IgD-negative memory B cell (primary cell): ENCODE results near the gene TOR1A. TPM values are rescaled to one million over a fixed set of nuclear protein-coding genes. Genes with fewer than 3 reads are reported as not detected.
A peak's percentile ranks its signal among the peaks of the same experiment; 100 is the strongest.

ENCODE experiments used
- H3K27ac Mint-ChIP-seq, 3 donors: one replicate each; pipeline ENCODE4 v1.8.0; 2020 to 2022; ENCODE audit warnings: mild to moderate bottlenecking in 3 of 3, mixed read lengths in 3 of 3, moderate library complexity in 1 of 3
- H3K27me3 Mint-ChIP-seq: one replicate; pipeline ENCODE4 v1.8.0; 2021; ENCODE audit warnings: mixed read lengths
- H3K36me3 Mint-ChIP-seq: one replicate; pipeline ENCODE4 v1.8.0; 2020; ENCODE audit warnings: mild to moderate bottlenecking, mixed read lengths
- H3K4me1 Mint-ChIP-seq, 3 donors: one replicate each; pipeline ENCODE4 v1.8.0; 2020 to 2022; ENCODE audit warnings: mixed read lengths in 3 of 3, mild to moderate bottlenecking in 1 of 3
- H3K4me3 Mint-ChIP-seq, 4 donors: one replicate each; pipeline ENCODE4 v1.8.0; 2020 to 2022; ENCODE audit warnings: mild to moderate bottlenecking in 4 of 4, mixed read lengths in 4 of 4, moderate library complexity in 3 of 4
- H3K9me3 Mint-ChIP-seq, 3 donors: one replicate each; pipeline ENCODE4 v1.8.0; 2020 to 2021; ENCODE audit warnings: mixed read lengths in 3 of 3, mild to moderate bottlenecking in 1 of 3
- polyA plus RNA-seq: library from polyadenylated mRNA; unstranded; fragments of 300-500 nt; fragmentation: Illumina TruSeq; gene quantifications from one replicate; pipeline ENCODE4 v1.2.3, GENCODE V29; 2021

Gene TOR1A
- polyA plus RNA-seq, 1 donor from 2014 or later = 56.8 TPM

- Mint-ChIP-seq H3K4me1 (peaks cover 2 to 8% (median 4%) of the 10 kb centered on the region in 3 donors), H3K27ac (peak overlapping the region in 1 of 3 donors; percentile 23), H3K27me3 (no peaks in the 10 kb centered on the region), H3K36me3 (no peaks in the 10 kb centered on the region), H3K4me3 (no peak overlapping the region), H3K9me3 (no peaks in the 10 kb centered on the region)
Observed at GRCh38 chr9:129860653-129861446, 36.9 kb upstream of the TOR1A start.

DNA sequence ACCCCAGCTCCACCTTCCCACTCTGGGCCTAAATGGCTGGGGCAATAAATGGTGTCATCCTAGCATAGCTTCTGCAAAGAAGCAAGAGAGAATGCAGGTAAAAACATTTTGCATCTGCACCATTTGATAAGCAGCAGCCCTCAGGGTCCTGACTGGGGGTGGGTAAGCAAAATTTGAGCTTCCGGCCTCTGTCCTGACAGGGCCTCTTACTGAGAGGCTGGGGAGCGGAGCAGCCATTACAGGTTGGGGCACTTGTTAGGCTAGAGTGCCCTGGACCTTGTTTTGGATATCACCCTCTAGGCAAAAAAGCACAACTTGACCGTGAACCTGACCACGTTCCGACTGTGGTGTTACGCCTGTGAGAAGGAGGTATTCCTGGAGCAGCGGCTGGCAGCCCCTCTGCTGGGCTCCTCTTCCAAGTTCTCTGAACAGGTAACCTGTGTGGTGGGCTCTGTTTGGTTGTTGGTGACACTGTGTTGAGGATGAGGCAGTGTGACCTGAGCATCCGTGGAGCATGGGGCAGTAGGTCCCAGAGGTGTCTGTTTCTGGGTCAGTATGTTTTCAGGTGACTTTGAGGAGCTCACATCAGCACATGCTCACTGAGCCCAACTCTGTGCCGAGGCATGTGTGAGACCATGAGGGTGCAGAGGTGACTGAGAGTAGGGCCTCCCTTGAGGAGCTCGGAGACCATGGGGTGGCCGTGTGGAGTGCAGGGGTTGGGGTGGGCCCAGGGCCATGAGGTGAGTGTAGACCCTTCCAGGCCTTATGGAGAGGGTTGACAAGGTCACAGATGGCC, 34.4 kb upstream of the TOR1A start:
- H3K27ac Mint-ChIP-seq = no peak overlapping the region
- H3K27me3 Mint-ChIP-seq = no peaks in the 10 kb centered on the region
- peaks cover 2% of the 10 kb centered on the region for H3K36me3 Mint-ChIP-seq
- H3K4me3 Mint-ChIP-seq = no peak overlapping the region
- H3K4me1 Mint-ChIP-seq = peaks cover 2 to 4% (median 3%) of the 10 kb centered on the region in 3 donors
- no peaks in the 10 kb centered on the region for H3K9me3 Mint-ChIP-seq

- H3K36me3 Mint-ChIP-seq = peaks cover 2% of the 10 kb centered on the region
- no peaks in the 10 kb centered on the region for H3K27me3 Mint-ChIP-seq
Observed at GRCh38 chr9:129857207-129857606, 33.3 kb upstream of the TOR1A start.

GRCh38 chr9:129854588-129855110, 30.7 kb upstream of the TOR1A start:
- H3K27me3 Mint-ChIP-seq = no peaks in the 10 kb centered on the region

More at GRCh38 chr9:129857207-129857606, 33.3 kb upstream of the TOR1A start:
- Mint-ChIP-seq H3K9me3 (no peaks in the 10 kb centered on the region), H3K27ac (no peak overlapping the region), H3K4me3 (no peak overlapping the region), H3K4me1 (peaks cover 0 to 2% (median 2%) of the 10 kb centered on the region in 3 donors)

GRCh38 chr9:129853614-129854013, 29.7 kb upstream of the TOR1A start:
- no peak overlapping the region for H3K27ac Mint-ChIP-seq
- no peak overlapping the region for H3K4me3 Mint-ChIP-seq
- H3K4me1 Mint-ChIP-seq = peaks cover 0 to 3% (median 0%) of the 10 kb centered on the region in 3 donors
- H3K9me3 Mint-ChIP-seq = no peaks in the 10 kb centered on the region
- H3K36me3 Mint-ChIP-seq = peaks cover 5% of the 10 kb centered on the region
- H3K27me3 Mint-ChIP-seq = no peaks in the 10 kb centered on the region

More at GRCh38 chr9:129854588-129855110, 30.7 kb upstream of the TOR1A start:
- Mint-ChIP-seq H3K4me1 (peaks cover 0 to 2% (median 0%) of the 10 kb centered on the region in 3 donors), H3K36me3 (peaks cover 5% of the 10 kb centered on the region), H3K27ac (no peak overlapping the region), H3K9me3 (no peaks in the 10 kb centered on the region), H3K4me3 (no peak overlapping the region)

- no peak overlapping the region for H3K27ac Mint-ChIP-seq
- peaks cover 5% of the 10 kb centered on the region for H3K36me3 Mint-ChIP-seq
- H3K9me3 Mint-ChIP-seq = no peaks in the 10 kb centered on the region
- H3K4me3 Mint-ChIP-seq = no peak overlapping the region
- no peaks in the 10 kb centered on the region for H3K27me3 Mint-ChIP-seq
- peaks cover 0 to 1% (median 0%) of the 10 kb centered on the region in 3 donors for H3K4me1 Mint-ChIP-seq
Observed at GRCh38 chr9:129852579-129852978, 28.6 kb upstream of the TOR1A start.

DNA sequence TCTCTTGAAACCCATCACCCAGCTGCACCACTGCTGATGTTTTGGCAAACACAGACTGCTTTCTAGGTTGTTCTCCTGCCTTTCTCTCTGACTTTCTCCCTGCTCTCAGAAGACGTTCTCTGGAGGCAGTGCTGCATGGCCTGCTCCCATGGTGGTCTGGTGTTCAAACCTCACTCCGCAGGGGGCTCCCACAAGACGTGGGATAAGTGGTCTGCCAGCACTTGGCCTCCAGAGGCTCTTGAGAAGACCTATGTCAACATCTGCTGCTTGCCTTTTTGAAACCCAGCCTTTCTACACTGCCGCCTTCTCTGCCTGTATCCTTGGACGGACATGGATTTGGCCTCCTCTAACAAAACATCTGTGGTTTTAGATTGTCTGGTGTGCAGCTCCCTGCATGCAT, 27.9 kb upstream of the TOR1A start:
- Mint-ChIP-seq H3K27me3 (no peaks in the 10 kb centered on the region), H3K36me3 (peaks cover 5% of the 10 kb centered on the region), H3K4me1 (peaks cover 0 to 1% (median 0%) of the 10 kb centered on the region in 3 donors), H3K9me3 (no peaks in the 10 kb centered on the region), H3K4me3 (no peak overlapping the region), H3K27ac (peak overlapping the region in 1 of 3 donors; percentile 71)

DNA sequence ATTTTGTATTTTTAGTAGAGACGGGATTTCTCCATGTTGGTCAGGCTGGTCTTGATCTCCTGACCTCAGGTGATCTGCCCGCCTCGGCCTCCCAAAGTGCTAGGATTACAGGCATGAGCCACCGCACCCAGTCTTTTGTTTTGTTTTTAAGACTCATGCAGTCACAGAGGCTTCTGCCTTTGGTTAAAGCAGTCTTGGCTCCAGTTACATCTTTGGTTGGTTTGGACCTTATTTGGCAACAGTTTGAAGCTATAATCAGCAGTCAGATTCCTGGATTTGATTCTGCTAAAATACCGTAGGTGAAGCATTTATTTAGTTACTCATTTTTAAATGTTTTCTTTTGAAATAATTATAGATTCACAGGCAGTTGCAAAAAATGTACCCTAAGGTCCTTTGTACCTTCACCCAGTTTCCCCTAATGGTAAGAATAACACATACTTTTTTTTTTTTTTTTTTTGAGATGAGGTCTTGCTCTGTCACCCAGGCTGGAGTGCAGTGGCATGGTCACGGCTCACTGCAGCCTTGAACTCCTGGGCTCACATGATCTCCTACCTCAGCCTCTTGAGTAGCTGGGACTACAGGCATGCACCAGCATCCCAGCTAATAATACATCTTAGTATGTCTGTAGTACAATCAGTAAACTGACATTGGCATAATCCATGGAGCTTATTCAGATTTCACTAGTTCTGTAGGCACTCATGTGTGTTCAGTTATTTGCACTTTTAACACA, 27.1 kb upstream of the TOR1A start:
- no peak overlapping the region for H3K27ac Mint-ChIP-seq
- no peaks in the 10 kb centered on the region for H3K9me3 Mint-ChIP-seq
- peaks cover 0 to 1% (median 0%) of the 10 kb centered on the region in 3 donors for H3K4me1 Mint-ChIP-seq
- no peak overlapping the region for H3K4me3 Mint-ChIP-seq
- H3K36me3 Mint-ChIP-seq = peaks cover 5% of the 10 kb centered on the region
- H3K27me3 Mint-ChIP-seq = no peaks in the 10 kb centered on the region

- H3K4me3 Mint-ChIP-seq = no peak overlapping the region
- no peak overlapping the region for H3K27ac Mint-ChIP-seq
- H3K36me3 Mint-ChIP-seq = peaks cover 7% of the 10 kb centered on the region
- H3K27me3 Mint-ChIP-seq = no peaks in the 10 kb centered on the region
- no peaks in the 10 kb centered on the region for H3K9me3 Mint-ChIP-seq
- H3K4me1 Mint-ChIP-seq = peaks cover 4 to 5% (median 4%) of the 10 kb centered on the region in 3 donors
Observed at GRCh38 chr9:129849901-129850300, 26.0 kb upstream of the TOR1A start.

GRCh38 chr9:129848712-129849441, 24.9 kb upstream of the TOR1A start:
- Mint-ChIP-seq H3K9me3 (no peaks in the 10 kb centered on the region), H3K27me3 (no peaks in the 10 kb centered on the region), H3K4me1 (peaks cover 4 to 5% (median 4%) of the 10 kb centered on the region in 3 donors), H3K36me3 (peaks cover 5% of the 10 kb centered on the region), H3K27ac (no peak overlapping the region), H3K4me3 (no peak overlapping the region)

DNA sequence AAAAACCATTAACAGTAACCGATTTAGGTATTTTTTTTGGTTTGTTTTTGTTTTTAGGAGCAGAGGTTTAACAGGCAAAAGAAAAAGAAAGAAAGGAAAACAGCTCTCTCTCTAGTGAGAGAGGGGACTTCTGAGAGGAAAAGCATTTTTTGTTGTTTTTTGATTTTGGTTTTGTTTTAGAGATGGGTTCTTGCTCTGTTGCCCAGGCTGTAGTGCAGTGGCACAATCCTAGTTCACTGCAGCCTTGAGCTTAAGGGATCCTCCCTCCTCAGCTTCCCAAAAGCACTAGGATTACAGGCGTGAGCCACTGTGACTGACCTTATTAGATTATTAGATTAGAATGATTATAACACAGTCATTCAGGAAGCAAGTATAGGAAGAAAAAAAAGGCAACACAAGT, 21.4 kb upstream of the TOR1A start:
- H3K9me3 Mint-ChIP-seq = no peaks in the 10 kb centered on the region
- no peak overlapping the region for H3K27ac Mint-ChIP-seq
- H3K36me3 Mint-ChIP-seq = peaks cover 2% of the 10 kb centered on the region
- peaks cover 4 to 5% (median 4%) of the 10 kb centered on the region in 3 donors for H3K4me1 Mint-ChIP-seq
- H3K4me3 Mint-ChIP-seq = no peak overlapping the region
- H3K27me3 Mint-ChIP-seq = no peaks in the 10 kb centered on the region

- H3K4me1 Mint-ChIP-seq = peaks cover 17 to 25% (median 19%) of the 10 kb centered on the region in 3 donors
Observed at GRCh38 chr9:129841071-129841470, 17.1 kb upstream of the TOR1A start.

DNA sequence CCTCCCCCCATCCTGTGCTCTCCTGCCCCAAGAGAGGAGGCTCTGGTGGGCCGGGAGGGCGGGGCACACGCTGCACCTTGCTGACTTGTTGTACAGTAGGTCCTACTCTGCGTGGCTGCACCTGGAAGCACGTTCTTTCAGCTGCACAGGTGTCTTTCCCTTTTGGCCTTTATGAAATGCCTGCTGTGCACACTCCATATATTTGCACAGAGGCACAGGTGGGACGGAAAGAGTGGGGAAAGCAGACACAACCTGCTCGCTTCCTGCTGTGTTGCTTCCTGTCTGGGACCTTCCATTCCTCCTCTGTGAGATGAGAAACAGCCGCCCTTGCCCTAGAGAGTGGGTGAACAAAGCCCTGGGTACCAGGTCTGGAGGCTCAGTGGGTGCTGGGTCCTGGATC, 16.1 kb upstream of the TOR1A start:
- peaks cover 15 to 23% (median 20%) of the 10 kb centered on the region in 3 donors for H3K4me1 Mint-ChIP-seq
- no peaks in the 10 kb centered on the region for H3K36me3 Mint-ChIP-seq
- no peaks in the 10 kb centered on the region for H3K27me3 Mint-ChIP-seq
- H3K4me3 Mint-ChIP-seq = no peak overlapping the region
- H3K27ac Mint-ChIP-seq = peak overlapping the region in 1 of 3 donors; percentile 71
- H3K9me3 Mint-ChIP-seq = no peaks in the 10 kb centered on the region

More at GRCh38 chr9:129841071-129841470, 17.1 kb upstream of the TOR1A start:
- Mint-ChIP-seq H3K27me3 (no peaks in the 10 kb centered on the region), H3K9me3 (no peaks in the 10 kb centered on the region), H3K4me3 (no peak overlapping the region), H3K36me3 (peaks cover 2% of the 10 kb centered on the region), H3K27ac (no peak overlapping the region)
